T-helper 1 cell (primary cell): ENCODE data around the gene DHRS7.

Source experiments
- DNase-seq, 5 donors: peaks; one replicate each; pipeline ENCODE4 v3.0.0-alpha.2; 2012 to 2020
- total RNA-seq, 4 donors: gene quantifications; one replicate each; lab custom pipeline; 2026; lab: John Stamatoyannopoulos, UW

Gene DHRS7
- 36.7 to 55.1 (median 43.9) reads per million in 4 donors for total RNA-seq

GRCh38 chr14:60164712-60165546 lies at the start of gene DHRS7:
Gene DHRS7 (minus strand): TSS chr14:60165398. CDS start chr14:60165309, 89 bp downstream.
- peak; percentile 39 to 77 (median 49) for DNase-seq

- DNase-seq: no peak
Observed at GRCh38 chr14:60214415-60215126, 49.4 kb upstream of the DHRS7 start.

GRCh38 chr14:60214003-60214402 lies 48.8 kb upstream of the DHRS7 start:
- no peak for DNase-seq

GRCh38 chr14:60212503-60213371 lies 47.5 kb upstream of the DHRS7 start:
- no peak for DNase-seq

- no peak for DNase-seq
Observed at GRCh38 chr14:60211153-60211552, 46.0 kb upstream of the DHRS7 start.

- DNase-seq: no peak
Observed at GRCh38 chr14:60210703-60211102, 45.5 kb upstream of the DHRS7 start.

- DNase-seq: no peak
Observed at GRCh38 chr14:60206837-60207533, 41.8 kb upstream of the DHRS7 start.

GRCh38 chr14:60206249-60206670 lies 41.1 kb upstream of the DHRS7 start:
- DNase-seq: no peak

GRCh38 chr14:60204843-60205774 lies 39.9 kb upstream of the DHRS7 start:
- no peak for DNase-seq

GRCh38 chr14:60204104-60204842 lies 39.1 kb upstream of the DHRS7 start:
- DNase-seq: no peak

- DNase-seq: no peak
Observed at GRCh38 chr14:60199321-60199720, 34.1 kb upstream of the DHRS7 start.

GRCh38 chr14:60197629-60198303 lies 32.6 kb upstream of the DHRS7 start:
- no peak for DNase-seq

- no peak for DNase-seq
Observed at GRCh38 chr14:60196291-60196690, 31.1 kb upstream of the DHRS7 start.

- DNase-seq: peak in 1 of 5 donors; percentile 4
Observed at GRCh38 chr14:60195179-60195810, 30.1 kb upstream of the DHRS7 start.

- no peak for DNase-seq
Observed at GRCh38 chr14:60189923-60190840, 25.0 kb upstream of the DHRS7 start.

- DNase-seq: no peak
Observed at GRCh38 chr14:60188696-60189095, 23.5 kb upstream of the DHRS7 start.

GRCh38 chr14:60188115-60188514 lies 22.9 kb upstream of the DHRS7 start:
- DNase-seq: no peak
